Measurements from ENCODE around the gene ZNF747. TPM values are rescaled to one million over a fixed set of nuclear protein-coding genes. Genes with fewer than 3 reads are reported as not detected.

ZNF747 gene
- 5.1 and 7.6 TPM in 2 replicates for total RNA-seq

GRCh38 chr16:30534368-30535105 lies at the start of gene ZNF747:
Gene ZNF747, minus strand, starts transcription at chr16:30534858. Its CDS starts 179 bp downstream, at chr16:30534679.
- DNase-seq (ENCODE audit: low read depth) = no peak
- no peak for TF ChIP-seq CTCF (conservative IDR thresholded peaks at IDR 0.05; ENCODE audit: low read depth, low read length)
- peak within 1 kb of the TSS; percentile 63 for H3K4me3 ChIP-seq (ENCODE audit: low read depth, low read length)

- DNase-seq (ENCODE audit: low read depth) = no peak
- no peak for TF ChIP-seq CTCF (conservative IDR thresholded peaks at IDR 0.05; ENCODE audit: low read depth, low read length)
- H3K4me3 ChIP-seq (ENCODE audit: low read depth, low read length) = no peak overlapping the region
Observed at GRCh38 chr16:30582611-30583340, 48.1 kb upstream of the ZNF747 start.

- no peak overlapping the region for H3K4me3 ChIP-seq (ENCODE audit: low read depth, low read length)
- TF ChIP-seq CTCF (conservative IDR thresholded peaks at IDR 0.05; ENCODE audit: low read depth, low read length) = no peak
- DNase-seq (ENCODE audit: low read depth) = no peak
Observed at GRCh38 chr16:30581457-30581856, 46.8 kb upstream of the ZNF747 start.

GRCh38 chr16:30574678-30575077 lies 40.0 kb upstream of the ZNF747 start:
- DNase-seq (ENCODE audit: low read depth) = no peak
- no peak for TF ChIP-seq CTCF (conservative IDR thresholded peaks at IDR 0.05; ENCODE audit: low read depth, low read length)
- no peak overlapping the region for H3K4me3 ChIP-seq (ENCODE audit: low read depth, low read length)

- peak; percentile 90 for DNase-seq (ENCODE audit: low read depth)
- TF ChIP-seq CTCF (conservative IDR thresholded peaks at IDR 0.05; ENCODE audit: low read depth, low read length) = no peak
- H3K4me3 ChIP-seq (ENCODE audit: low read depth, low read length) = peak within 1 kb of the TSS; percentile 86
Observed at GRCh38 chr16:30571445-30572322, 37.0 kb upstream of the ZNF747 start, which contains the start of gene ZNF688. Gene ZNF688, minus strand, starts transcription at chr16:30571714. Its CDS starts 85 bp downstream, at chr16:30571629.

GRCh38 chr16:30570636-30571444 lies 36.2 kb upstream of the ZNF747 start:
- H3K4me3 ChIP-seq (ENCODE audit: low read depth, low read length) = peak overlapping the region; percentile 86
- DNase-seq (ENCODE audit: low read depth) = no peak
- TF ChIP-seq CTCF (conservative IDR thresholded peaks at IDR 0.05; ENCODE audit: low read depth, low read length) = no peak

Measured in epithelial cell of proximal tubule (primary cell).